Measurements from ENCODE around the gene YPEL1.

The YPEL1 gene

GRCh38 chr22:21669026-21669425 lies 66.6 kb downstream of the YPEL1 start:
- Histone ChIP-seq H3K9me3 (ENCODE audit: control insufficient read depth, low read length) (no peaks in the 10 kb centered on the region), H3K4me1 (ENCODE audit: control insufficient read depth, insufficient read depth, low read length, poor library complexity, severe bottlenecking) (no peaks in the 10 kb centered on the region), H3K36me3 (ENCODE audit: control insufficient read depth, insufficient read depth, low read length) (peaks cover 27% of the 10 kb centered on the region), H3K27ac (ENCODE audit: low read depth, low read length, severe bottlenecking) (no peak overlapping the region), H3K4me3 (ENCODE audit: extremely low read depth, insufficient read depth, low read length, poor library complexity, severe bottlenecking) (no peak overlapping the region)
- WGBS, 2 experiments (ENCODE audit: insufficient coverage in 2 of 2) = 95 to 97% methylated on average over 5 to 6 of the region's 9 CpGs

DNA sequence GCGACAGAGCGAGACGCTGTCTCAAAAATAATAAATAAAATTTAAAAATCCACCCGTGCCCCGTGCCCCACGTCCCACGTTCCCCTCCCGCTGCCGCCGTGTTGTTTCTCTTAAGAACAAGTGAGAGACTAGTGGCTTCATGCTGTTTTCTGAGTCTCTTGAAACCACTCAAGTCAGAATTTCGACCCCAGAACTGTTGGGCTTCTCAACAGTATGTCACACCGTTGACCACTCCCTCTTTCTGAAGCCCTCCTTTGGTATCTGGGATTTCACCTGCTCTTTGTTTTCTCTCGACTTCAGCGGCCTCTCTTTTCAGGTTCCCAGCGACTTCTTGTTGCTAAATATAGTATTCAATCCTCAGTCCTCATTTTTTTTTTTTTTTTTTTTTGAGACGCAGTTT lies 68.8 kb downstream of the YPEL1 start:
- WGBS, 2 experiments (ENCODE audit: insufficient coverage in 2 of 2) = 45 to 56% methylated on average over 10 to 14 of the region's 16 CpGs
- no peak overlapping the region for H3K27ac ChIP-seq (ENCODE audit: low read depth, low read length, severe bottlenecking)
- H3K9me3 ChIP-seq (ENCODE audit: control insufficient read depth, low read length) = no peaks in the 10 kb centered on the region
- peaks cover 14% of the 10 kb centered on the region for H3K36me3 ChIP-seq (ENCODE audit: control insufficient read depth, insufficient read depth, low read length)
- peak overlapping the region; percentile 81 for H3K4me3 ChIP-seq (ENCODE audit: extremely low read depth, insufficient read depth, low read length, poor library complexity, severe bottlenecking)
- no peaks in the 10 kb centered on the region for H3K4me1 ChIP-seq (ENCODE audit: control insufficient read depth, insufficient read depth, low read length, poor library complexity, severe bottlenecking)

GRCh38 chr22:21665047-21665851 lies 70.3 kb downstream of the YPEL1 start:
- no peak overlapping the region for H3K27ac ChIP-seq (ENCODE audit: low read depth, low read length, severe bottlenecking)
- H3K9me3 ChIP-seq (ENCODE audit: control insufficient read depth, low read length) = no peaks in the 10 kb centered on the region
- no peaks in the 10 kb centered on the region for H3K36me3 ChIP-seq (ENCODE audit: control insufficient read depth, insufficient read depth, low read length)
- 74 to 79% methylated on average over 25 to 26 of the region's 26 CpGs for WGBS, 2 experiments (ENCODE audit: insufficient coverage in 2 of 2)
- peak overlapping the region; percentile 81 for H3K4me3 ChIP-seq (ENCODE audit: extremely low read depth, insufficient read depth, low read length, poor library complexity, severe bottlenecking)
- H3K4me1 ChIP-seq (ENCODE audit: control insufficient read depth, insufficient read depth, low read length, poor library complexity, severe bottlenecking) = no peaks in the 10 kb centered on the region

GRCh38 chr22:21663738-21664137 lies 71.9 kb downstream of the YPEL1 start:
- no peak overlapping the region for H3K4me3 ChIP-seq (ENCODE audit: extremely low read depth, insufficient read depth, low read length, poor library complexity, severe bottlenecking)
- H3K9me3 ChIP-seq (ENCODE audit: control insufficient read depth, low read length) = no peaks in the 10 kb centered on the region
- H3K36me3 ChIP-seq (ENCODE audit: control insufficient read depth, insufficient read depth, low read length) = no peaks in the 10 kb centered on the region
- H3K4me1 ChIP-seq (ENCODE audit: control insufficient read depth, insufficient read depth, low read length, poor library complexity, severe bottlenecking) = no peaks in the 10 kb centered on the region
- 83 to 100% methylated on average over 2 of the region's 2 CpGs for WGBS, 2 experiments (ENCODE audit: insufficient coverage in 2 of 2)
- H3K27ac ChIP-seq (ENCODE audit: low read depth, low read length, severe bottlenecking) = no peak overlapping the region

GRCh38 chr22:21661991-21662390 lies 73.6 kb downstream of the YPEL1 start:
- Histone ChIP-seq H3K27ac (ENCODE audit: low read depth, low read length, severe bottlenecking) (no peak overlapping the region), H3K4me3 (ENCODE audit: extremely low read depth, insufficient read depth, low read length, poor library complexity, severe bottlenecking) (no peak overlapping the region), H3K4me1 (ENCODE audit: control insufficient read depth, insufficient read depth, low read length, poor library complexity, severe bottlenecking) (no peaks in the 10 kb centered on the region), H3K36me3 (ENCODE audit: control insufficient read depth, insufficient read depth, low read length) (no peaks in the 10 kb centered on the region), H3K9me3 (ENCODE audit: control insufficient read depth, low read length) (no peaks in the 10 kb centered on the region)
- 80 to 89% methylated on average over 1 to 3 of the region's 5 CpGs for WGBS, 2 experiments (ENCODE audit: insufficient coverage in 2 of 2)

GRCh38 chr22:21660904-21661303 lies 74.7 kb downstream of the YPEL1 start:
- Histone ChIP-seq H3K4me1 (ENCODE audit: control insufficient read depth, insufficient read depth, low read length, poor library complexity, severe bottlenecking) (no peaks in the 10 kb centered on the region), H3K4me3 (ENCODE audit: extremely low read depth, insufficient read depth, low read length, poor library complexity, severe bottlenecking) (no peak overlapping the region), H3K36me3 (ENCODE audit: control insufficient read depth, insufficient read depth, low read length) (no peaks in the 10 kb centered on the region), H3K9me3 (ENCODE audit: control insufficient read depth, low read length) (no peaks in the 10 kb centered on the region), H3K27ac (ENCODE audit: low read depth, low read length, severe bottlenecking) (no peak overlapping the region)
- 72 to 80% methylated on average over 4 to 6 of the region's 7 CpGs for WGBS, 2 experiments (ENCODE audit: insufficient coverage in 2 of 2)

- 94 to 96% methylated on average over 7 of the region's 7 CpGs for WGBS, 2 experiments (ENCODE audit: insufficient coverage in 2 of 2)
- Histone ChIP-seq H3K9me3 (ENCODE audit: control insufficient read depth, low read length) (no peaks in the 10 kb centered on the region), H3K36me3 (ENCODE audit: control insufficient read depth, insufficient read depth, low read length) (peaks cover 4% of the 10 kb centered on the region), H3K4me1 (ENCODE audit: control insufficient read depth, insufficient read depth, low read length, poor library complexity, severe bottlenecking) (no peaks in the 10 kb centered on the region), H3K27ac (ENCODE audit: low read depth, low read length, severe bottlenecking) (no peak overlapping the region), H3K4me3 (ENCODE audit: extremely low read depth, insufficient read depth, low read length, poor library complexity, severe bottlenecking) (no peak overlapping the region)
These were observed 75.6 kb downstream of the YPEL1 start for GRCh38 chr22:21659864-21660525.

DNA sequence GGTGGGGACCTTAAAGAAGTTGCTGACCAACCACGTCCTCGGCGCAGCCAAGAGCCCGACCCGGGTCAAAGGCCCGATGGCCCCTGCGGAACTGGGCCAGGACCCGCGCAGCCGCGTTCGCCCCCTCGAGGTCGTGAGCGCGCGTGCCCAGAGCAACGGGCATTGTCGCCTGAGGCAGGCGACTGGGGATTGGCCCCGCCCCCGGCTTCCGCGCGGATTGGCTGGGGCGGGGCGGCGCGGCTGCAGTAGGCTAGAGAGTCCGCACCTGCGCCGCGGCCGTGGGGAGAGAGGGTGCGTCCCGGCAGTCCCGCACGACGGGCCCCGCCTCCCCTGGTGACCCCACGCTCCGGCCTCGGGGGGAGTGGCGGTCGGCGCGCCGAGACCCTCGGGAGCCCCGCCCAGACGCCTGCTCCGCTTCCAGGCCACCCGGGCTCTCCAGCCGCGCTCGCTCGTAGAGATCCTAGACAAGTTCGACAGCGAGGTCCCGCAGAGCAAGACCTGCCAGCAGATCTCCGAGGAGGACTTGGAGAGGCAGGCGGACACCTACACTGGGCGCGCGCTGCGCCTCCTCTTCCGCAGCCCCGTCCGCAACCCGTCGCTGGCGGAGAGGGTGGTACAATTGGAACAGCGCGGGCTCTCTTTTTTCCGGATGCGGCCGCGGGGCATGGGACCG lies 78.1 kb downstream of the YPEL1 start:
- Histone ChIP-seq H3K36me3 (ENCODE audit: control insufficient read depth, insufficient read depth, low read length) (peaks cover 22% of the 10 kb centered on the region), H3K9me3 (ENCODE audit: control insufficient read depth, low read length) (no peaks in the 10 kb centered on the region), H3K4me3 (ENCODE audit: extremely low read depth, insufficient read depth, low read length, poor library complexity, severe bottlenecking) (peak overlapping the region; percentile 44), H3K4me1 (ENCODE audit: control insufficient read depth, insufficient read depth, low read length, poor library complexity, severe bottlenecking) (peaks cover 5% of the 10 kb centered on the region), H3K27ac (ENCODE audit: low read depth, low read length, severe bottlenecking) (peak overlapping the region; percentile 53)
- 1% methylated on average over 58 to 59 of the region's 79 CpGs for WGBS, 2 experiments (ENCODE audit: insufficient coverage in 2 of 2)

DNA sequence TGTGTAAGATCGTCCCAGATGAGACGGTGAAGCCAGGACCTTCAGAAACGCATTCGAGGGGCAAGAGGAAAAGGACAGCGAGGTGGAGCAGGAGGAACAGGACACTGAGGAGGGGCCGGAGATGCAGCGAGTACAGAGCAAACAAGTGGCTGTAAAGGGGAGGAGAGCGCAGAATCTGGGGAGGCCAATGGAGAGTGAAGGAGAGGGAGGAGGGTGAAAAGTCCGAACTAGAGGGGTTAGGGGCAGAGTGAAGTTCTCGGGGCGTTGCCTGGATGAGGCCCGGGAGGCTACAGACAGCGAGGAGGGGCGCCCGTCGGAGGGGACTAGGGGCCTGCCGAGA lies 78.6 kb downstream of the YPEL1 start:
- Histone ChIP-seq H3K9me3 (ENCODE audit: control insufficient read depth, low read length) (no peaks in the 10 kb centered on the region), H3K4me1 (ENCODE audit: control insufficient read depth, insufficient read depth, low read length, poor library complexity, severe bottlenecking) (peaks cover 5% of the 10 kb centered on the region), H3K36me3 (ENCODE audit: control insufficient read depth, insufficient read depth, low read length) (peaks cover 22% of the 10 kb centered on the region), H3K4me3 (ENCODE audit: extremely low read depth, insufficient read depth, low read length, poor library complexity, severe bottlenecking) (peak overlapping the region; percentile 44), H3K27ac (ENCODE audit: low read depth, low read length, severe bottlenecking) (no peak overlapping the region)
- 43 to 47% methylated on average over 14 to 17 of the region's 17 CpGs for WGBS, 2 experiments (ENCODE audit: insufficient coverage in 2 of 2)

GRCh38 chr22:21652547-21653545 lies 82.7 kb downstream of the YPEL1 start:
- 3 to 7% methylated on average over 26 of the region's 40 CpGs for WGBS, 2 experiments (ENCODE audit: insufficient coverage in 2 of 2)

More at GRCh38 chr22:21652547-21653545, 82.7 kb downstream of the YPEL1 start:
- peak overlapping the region; percentile 37 for H3K27ac ChIP-seq (ENCODE audit: low read depth, low read length, severe bottlenecking)
- H3K4me1 ChIP-seq (ENCODE audit: control insufficient read depth, insufficient read depth, low read length, poor library complexity, severe bottlenecking) = peaks cover 17% of the 10 kb centered on the region
- H3K9me3 ChIP-seq (ENCODE audit: control insufficient read depth, low read length) = no peaks in the 10 kb centered on the region
- H3K4me3 ChIP-seq (ENCODE audit: extremely low read depth, insufficient read depth, low read length, poor library complexity, severe bottlenecking) = peak overlapping the region; percentile 75
- peaks cover 36% of the 10 kb centered on the region for H3K36me3 ChIP-seq (ENCODE audit: control insufficient read depth, insufficient read depth, low read length)

Measured in mesodermal cell (in vitro differentiated cells).